ENCODE results near the gene CHD9.

DNA sequence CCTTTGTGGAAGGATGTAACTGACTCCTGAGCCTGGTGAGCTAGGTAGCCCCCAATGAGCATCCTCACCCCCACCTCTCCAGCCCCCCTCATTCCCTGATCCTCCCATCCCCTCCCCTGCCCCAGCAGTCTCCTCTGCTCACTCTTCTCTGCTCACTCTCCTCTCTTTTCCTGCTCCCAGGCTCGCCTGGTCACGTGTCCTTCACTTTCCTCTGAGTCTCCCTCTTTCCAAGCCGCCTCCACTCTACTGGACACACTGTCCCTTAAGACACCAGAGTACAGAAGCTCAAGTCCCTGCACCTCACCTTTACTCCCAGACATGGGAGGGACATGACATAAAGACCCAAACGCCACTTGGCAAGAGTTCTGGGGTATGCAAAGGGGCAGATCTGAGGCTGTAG lies 303.2 kb downstream of the CHD9 start:
- no peak for TF ChIP-seq POLR2A (IDR thresholded peaks at IDR 0.05)
- TF ChIP-seq, protein P1, sequence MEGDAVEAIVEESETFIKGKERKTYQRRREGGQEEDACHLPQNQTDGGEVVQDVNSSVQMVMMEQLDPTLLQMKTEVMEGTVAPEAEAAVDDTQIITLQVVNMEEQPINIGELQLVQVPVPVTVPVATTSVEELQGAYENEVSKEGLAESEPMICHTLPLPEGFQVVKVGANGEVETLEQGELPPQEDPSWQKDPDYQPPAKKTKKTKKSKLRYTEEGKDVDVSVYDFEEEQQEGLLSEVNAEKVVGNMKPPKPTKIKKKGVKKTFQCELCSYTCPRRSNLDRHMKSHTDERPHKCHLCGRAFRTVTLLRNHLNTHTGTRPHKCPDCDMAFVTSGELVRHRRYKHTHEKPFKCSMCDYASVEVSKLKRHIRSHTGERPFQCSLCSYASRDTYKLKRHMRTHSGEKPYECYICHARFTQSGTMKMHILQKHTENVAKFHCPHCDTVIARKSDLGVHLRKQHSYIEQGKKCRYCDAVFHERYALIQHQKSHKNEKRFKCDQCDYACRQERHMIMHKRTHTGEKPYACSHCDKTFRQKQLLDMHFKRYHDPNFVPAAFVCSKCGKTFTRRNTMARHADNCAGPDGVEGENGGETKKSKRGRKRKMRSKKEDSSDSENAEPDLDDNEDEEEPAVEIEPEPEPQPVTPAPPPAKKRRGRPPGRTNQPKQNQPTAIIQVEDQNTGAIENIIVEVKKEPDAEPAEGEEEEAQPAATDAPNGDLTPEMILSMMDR (IDR thresholded peaks at IDR 0.05), result no peak
